NCI-H345 treated with DMSO at 0.1 percent for 48 hours (cell line): ENCODE measurements around the gene RSPRY1.

Source experiments
- DNase-seq: peaks from one replicate; lab custom pipeline; 2025; ENCODE audit not compliant: unreplicated experiment; lab: John Stamatoyannopoulos, UW

RSPRY1 gene

DNA sequence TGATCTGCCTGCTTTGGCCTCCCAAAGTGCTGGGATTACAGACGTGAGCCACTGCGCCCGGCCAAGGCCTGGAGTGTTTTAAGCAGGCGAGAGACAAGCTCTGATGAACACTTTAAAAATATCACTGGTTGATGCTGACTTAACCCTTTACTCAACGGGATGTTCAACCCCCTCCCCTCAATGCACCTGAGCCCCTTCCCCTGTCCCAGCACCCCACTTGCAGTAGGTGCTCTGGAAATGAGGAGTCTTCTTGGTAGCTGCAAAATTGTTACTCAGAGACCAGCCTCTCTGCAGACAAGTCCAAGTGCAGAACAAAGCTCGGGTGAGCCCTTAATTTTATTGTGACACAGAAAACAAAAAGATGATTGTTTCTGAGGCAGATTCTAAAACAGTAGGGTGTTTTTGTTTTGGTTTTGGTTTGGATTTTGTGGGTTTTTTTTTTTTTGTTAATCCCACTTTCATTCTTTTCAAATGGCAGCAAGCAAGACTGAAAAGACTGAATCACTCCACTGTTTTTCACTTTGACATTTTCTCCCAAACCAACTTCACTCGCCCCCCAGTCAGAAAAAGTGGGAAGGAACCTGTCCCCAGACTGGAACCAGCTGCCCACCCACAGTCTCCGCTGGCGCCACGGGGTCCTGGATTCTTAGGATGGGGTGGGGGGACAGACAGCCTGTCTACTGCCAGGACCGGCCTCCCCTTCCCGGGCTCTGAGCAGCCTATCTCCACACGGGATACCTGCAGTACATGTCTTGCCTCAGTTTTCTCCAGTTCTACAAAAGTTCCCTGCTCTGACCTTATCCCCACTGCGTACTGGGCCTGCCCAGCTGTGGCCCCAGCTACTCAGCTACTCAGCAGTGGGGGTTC is 103.5 kb downstream of the RSPRY1 start:
- no peak for DNase-seq
